Activated naive CD8-positive, alpha-beta T cell treated with anti-CD3 and anti-CD28 coated beads, Interleukin-2, amount 50 U/mL, for 16 hours (primary cell): ENCODE data around the gene HCN3.

Experiments used
- DNase-seq: peaks from one replicate; pipeline ENCODE4 v3.0.0-alpha.2; 2020; ENCODE audit warnings: low read depth, low spot score

HCN3 gene

DNA sequence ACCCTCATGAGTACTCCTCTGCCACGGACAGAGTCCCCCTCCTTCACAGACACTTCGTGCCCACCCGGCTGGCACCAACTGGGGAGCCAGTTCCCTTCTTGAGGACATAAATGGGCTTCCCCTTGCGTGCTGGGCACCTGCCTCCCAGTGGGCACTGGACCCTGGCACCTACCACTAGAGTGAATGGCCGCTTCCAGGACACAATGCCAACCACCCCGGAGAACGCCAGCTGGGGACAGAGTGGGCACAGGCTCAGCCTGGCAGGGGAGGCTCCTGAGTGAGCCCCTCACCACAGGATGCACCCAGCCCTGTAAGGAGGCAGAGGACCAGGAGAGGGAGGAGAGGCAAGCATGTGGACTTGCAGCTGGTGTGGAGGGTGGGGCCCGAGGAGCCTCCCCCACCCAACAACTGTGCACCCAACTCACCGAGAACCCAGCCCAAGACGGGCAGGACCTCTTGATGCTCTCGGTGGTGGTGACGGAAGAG lies 23.0 kb upstream of the HCN3 start:
- DNase-seq: no peak

DNA sequence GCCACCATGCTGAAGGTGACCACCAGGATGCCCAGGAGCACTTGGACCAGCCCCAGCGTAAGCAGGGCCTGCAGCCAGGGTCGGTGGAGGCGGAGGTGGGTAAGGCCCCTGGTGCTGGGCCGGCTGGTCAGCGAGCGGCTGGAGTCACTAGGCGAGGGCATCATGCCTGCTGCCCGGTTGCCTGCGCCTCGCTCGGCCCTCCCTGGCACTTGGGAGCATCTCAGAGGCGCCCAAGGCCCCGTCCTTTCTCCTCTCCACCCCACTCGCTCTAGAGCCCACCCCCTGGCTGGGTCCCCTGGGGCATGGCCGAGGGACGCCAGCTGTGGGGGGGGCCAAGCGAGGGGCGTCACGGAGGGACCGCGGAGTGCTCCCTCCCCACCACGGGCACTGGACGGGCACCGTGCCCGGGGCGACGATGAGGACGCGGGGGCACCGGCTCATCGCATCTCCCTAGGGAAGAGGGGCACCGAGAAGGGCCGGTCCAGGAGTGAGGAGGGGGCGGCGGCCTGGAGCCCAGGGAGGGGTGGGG lies 22.5 kb upstream of the HCN3 start:
- DNase-seq: no peak

DNA sequence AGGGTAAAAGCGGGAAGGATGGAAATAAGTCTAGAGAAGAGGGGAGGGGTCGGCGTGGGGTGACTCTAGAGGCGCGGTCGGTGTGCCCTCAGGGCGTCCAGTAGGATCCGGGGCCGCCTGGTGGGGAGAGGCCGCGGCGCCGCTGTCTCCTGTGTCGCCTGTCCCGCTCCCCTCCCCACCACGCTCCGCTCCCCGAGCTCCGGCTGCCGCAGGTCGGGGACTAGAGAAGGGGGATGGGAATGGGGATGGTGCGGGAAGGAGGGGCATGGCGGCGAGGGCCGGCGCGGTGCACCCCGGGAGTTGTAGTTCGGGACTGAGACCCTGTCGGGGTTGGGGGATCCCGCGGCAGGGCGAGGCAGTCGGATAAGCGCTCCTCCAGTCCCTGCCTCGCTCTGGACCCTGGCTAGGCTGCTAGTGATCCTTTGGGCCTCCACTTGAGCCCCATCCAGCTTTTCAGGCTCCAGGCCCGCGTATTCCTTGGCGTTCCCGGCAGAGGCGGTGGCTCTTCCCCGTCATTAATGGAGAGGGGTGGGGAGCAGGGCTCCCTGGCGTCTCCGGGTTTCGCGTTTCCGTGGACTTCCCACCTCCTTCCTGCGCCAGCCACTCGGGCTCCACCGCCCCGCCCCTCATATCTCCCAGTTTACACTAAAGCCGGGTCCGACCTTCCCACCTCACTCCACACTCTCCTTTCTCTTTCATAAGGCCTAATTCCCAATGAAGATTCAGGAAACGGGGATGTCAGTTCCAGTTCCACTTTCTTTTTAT lies 21.8 kb upstream of the HCN3 start, which contains the start of gene ENTREP3:
Gene ENTREP3, minus strand, starts transcription at position 241 of the 765 bp plus-strand sequence. CDS start 606 bp downstream, outside the sequence.
- peak; percentile 62 for DNase-seq

DNA sequence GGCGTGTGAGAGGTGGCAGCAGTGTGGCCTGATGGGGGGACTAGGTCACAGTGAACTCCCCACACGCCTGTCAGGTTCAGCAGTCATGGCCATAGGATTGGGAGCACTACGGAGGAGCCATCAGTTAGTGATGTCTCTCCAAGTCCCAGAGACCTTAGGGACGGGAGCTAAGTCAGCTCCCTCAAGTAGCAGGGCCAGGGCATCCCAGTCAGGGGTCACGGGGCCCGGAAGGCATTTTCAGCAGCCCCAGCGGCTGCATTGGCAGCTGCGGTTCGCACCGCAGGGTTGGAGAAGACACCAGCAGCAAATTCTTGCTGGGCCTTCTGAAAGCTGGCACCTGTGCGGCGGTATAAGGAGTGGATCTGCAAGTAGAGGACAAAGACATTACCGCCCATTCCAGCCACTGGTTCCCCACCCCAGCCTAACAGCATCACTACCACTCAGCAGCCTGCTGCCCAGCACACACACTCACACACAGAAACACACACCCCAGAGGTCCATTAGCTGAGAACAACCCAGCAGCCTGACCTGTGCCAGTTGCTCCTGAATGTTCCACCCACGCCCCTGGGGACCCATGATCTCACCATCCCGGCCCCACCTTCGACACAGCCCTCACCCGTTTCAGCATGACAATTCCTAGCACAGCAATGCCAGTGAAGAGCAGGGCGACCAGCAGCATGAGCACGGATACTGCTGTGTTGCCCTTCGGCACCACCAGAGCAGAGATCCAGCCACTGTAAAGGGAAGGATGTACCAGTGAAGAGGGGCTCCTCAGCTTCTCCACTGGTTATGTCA lies 21.0 kb upstream of the HCN3 start:
- no peak for DNase-seq

DNA sequence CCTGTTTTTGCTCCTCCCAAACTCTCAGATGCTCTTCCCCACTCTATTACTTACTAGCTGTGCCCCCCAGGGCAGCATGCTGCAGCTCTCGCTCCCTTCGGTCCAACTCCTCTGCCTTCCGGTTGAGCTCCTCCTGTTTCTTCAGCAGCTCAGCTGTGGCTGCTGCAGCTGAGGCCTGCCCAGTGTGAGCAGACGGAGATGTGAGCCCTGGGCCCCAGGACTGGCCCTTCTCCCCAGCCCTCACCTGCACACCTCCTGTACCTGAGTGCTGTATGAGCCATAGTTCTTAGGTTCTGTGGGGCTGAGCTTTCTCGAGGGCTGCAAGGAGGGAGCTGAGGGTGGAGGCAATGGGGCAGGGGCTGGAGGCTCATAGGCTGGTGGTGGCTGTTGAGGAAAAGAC lies 17.0 kb upstream of the HCN3 start:
- no peak for DNase-seq

DNA sequence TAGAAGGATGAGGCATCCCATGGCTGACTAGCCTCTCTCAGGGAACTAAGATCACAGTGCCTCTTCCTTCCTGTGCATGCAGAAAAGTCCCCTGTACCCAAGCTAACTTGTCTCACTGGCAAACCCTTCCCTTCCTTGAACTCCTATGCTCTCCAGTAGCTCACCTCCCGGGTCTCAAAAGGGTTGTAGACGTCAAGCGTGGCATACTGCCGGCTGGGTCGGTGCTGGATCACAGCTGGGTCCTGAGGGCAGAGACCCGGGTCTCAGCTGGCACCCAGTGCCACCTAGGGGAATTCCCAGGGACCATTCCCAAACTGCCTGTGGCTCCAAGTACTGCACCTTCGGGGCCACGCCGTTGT lies 15.8 kb upstream of the HCN3 start:
- DNase-seq: no peak

DNA sequence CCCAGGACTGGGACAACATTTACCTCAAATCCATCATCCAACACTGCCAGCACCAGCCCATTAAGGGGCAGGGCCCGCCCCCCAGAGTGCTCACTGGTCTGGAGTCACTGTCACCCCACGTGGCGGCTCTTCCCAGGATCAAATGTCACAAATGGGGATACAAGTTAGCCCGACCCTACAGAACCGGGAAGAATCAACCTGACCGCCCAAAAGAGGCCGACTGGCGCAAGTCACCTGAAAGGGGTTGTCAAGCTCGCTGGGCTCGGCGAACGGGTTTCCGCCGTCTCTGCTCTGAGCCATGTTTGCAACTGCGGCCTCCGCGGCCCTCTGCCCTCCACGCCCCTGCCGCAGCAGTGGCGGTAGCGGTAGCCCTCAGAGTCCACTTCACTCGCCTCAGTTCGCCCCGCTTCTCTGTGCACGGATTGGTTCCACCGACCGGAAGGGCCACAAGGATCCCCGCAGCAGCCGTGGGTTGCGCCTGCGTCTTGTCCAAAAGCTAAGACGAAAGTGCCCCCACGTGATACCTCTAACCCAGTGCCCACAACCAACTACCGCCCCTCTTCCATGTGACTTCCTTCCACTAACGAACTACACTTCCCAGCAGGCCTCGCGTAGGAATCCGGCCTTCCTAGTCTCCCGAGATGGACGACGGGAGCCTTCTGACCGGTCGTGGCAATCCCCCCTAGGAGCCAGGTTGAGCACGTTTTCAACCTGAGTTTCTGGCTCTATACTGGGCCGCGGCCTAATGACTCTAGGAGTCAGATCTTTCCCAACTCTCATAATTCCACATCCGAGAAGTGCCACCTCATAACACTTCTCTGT lies 15.2 kb upstream of the HCN3 start, which contains the start of gene SCAMP3:
Gene SCAMP3, minus strand, starts transcription at position 509 of the 822 bp plus-strand sequence. Its CDS starts 209 bp downstream, at position 300.
- DNase-seq: peak; percentile 72

DNA sequence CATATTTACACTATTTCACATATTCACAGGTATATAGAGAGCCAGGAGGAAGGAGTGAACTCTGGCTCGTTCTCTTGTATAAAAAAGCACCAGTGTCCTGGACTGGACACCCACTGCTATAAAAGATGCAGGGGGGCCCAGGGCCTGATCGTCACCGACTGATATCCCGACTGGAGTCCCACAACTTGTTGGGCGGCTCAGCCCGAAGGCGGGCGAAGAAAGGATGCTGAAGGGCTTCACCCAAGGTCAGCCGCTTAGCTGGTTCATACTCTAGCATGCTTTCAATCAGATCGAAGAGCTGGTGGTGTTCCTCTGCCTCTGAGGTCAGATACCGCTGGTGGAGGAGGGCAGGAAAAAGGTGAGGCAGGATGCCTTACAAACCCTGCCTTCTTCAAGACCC lies 14.2 kb upstream of the HCN3 start:
- DNase-seq: no peak

DNA sequence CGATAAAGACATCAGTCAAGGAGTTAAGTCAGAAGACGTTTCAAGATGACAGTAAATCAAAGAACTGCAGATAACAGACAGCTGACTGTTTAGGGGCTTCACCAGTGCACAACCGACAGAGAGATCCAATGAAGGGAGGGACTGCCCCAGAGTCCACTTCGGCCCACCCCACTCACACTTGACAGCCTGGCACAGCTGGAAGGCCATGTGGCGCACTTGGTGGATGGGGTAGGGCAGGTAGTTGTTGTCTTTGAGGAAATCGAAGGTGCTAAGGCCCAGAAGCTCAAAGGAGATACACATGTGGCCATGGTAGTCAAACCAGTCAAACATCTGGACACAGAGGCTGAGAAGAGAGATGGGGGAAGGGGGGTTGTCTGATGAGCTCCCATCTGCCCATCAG lies 10.7 kb upstream of the HCN3 start:
- DNase-seq: no peak

DNA sequence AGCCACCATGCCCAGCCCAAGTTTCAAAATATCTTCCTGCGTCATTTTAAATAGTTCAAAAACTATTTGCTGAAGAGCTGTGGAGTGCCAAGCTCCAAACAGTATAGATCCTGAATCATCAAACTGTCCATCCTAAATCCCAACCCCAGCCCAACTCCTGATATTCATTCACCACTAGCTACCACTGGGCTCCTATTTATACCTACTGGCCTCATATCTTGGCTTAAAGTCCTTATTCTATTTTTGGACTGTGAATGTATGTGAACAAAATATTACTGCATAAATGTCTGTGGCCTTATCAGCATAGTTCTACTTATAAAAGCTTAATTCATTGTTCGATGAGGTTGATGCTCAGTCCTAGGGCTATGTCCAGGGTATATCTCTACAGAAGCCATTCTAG lies 9.9 kb upstream of the HCN3 start:
- DNase-seq: no peak

DNA sequence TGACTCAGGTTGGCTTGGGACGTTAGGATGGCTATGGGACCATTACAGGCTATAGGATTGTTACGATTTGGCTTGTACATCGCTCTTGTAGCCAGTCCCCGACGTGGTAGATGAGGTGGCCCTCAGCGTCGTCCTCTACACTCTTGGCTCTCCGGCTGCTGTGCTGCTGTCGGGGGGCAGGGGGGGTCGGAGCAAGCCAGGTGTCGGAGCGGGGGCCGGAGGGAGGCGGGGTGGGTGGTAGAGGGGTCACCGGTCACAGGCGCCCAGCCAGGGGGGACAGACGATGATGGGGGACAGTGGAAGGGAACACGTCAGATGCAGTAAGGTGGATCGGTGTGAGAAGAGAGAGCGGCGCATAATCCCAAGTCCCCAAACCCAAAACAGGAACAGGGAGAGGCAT lies 8.6 kb upstream of the HCN3 start:
- no peak for DNase-seq

DNA sequence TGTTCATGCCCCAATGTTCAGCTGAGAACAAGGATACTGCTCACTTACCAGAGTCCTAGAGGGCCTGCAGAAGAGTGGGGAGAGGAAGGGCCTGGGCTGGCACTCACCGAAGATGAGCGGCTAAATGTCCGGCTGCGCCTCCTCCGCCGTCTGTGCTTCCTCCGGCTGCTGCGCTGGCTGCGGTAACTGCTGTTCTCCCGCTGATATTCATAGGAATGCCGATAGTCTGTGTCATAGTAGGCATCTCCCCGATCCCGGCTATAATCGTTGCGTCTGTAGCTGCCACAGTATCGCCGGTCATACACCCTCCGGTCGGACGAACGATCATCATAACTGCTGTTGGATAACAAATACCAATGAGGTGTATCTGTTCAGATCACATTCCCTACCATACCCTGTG lies 7.9 kb upstream of the HCN3 start:
- DNase-seq: no peak

DNA sequence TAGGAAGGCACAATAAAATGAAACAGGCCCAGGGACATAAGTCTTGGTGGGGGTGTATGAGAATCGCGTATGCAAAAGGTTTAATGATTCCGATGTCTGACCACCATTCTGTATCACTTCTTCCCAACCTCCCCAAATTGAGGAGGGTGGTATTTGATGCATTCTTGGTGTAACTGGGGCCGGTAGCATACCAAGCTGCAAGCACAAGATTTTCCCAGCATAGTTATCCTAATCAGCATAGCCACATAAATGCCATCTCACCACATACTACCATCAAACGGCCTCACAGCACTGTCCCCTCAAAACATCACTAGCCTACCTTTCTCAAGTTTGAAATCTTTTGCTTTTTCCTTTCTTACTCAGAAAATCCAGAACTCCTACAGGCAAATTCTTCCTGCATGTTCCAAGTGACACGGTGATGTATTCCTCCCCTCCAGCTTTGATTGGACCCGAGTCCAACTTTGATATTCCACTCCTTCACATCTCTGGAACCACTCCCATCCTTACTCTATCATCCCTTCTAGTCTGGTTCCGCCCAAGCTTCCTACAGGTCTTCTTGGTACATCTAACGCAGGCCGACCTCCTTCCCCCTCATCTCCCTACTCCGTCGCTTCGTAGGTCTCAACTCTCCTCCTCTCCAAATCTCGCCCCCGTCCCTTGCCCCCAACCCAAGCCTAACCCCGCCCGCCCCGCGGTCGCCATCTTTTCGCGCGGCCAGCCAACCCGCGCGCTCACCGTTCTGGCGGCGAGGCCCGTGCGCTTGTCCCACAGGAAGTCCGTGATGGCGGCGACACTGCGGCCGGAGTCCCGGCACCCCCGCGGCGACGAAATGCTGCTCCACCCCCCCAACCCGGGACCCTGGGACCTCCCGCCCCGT lies 4.6 kb upstream of the HCN3 start:
- no peak for DNase-seq

DNA sequence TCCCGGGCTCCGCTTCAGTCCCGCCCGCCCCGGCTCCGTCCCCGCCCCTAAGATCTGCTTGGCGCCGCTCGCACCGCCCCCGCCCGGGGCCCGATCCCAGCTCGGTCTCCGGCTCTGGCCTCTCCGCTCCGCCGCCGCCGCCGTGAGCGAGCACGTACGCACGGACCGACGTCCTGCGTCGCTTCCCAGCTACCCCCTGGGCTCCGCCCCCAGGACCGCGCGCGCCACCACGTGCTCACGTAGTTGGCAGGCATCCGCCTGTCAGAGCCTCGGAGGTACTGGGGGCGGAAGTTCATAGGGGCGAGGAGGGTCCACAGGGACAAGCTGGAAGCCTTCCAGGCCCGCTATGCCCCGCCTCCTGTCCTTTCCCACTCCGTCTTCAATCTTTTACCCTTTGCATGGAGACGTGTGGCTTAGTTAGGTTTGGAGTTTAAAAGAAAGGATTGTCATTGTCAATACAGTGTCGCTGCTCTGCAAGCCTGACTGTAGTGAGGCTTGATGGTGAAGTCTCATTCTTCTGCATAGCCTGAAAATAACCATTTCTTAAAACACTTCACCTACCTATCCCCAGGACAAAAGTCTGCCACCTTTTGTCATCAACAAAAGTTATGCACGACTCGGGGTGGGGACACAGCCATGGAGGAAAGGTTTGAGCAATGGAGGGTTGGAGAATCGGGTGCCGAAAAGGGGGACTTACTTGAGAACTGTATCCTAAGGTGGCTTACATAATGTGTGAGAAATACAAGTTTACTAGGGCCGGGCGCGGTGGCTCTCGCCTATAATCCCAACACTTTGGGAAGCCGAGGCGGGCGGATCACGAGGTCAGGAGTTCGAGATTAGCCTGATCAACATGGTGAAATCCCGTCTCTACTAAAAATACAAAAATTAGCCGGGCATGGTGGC lies 3.7 kb upstream of the HCN3 start, which contains the start of gene CLK2:
Gene CLK2, minus strand, starts transcription at position 162 of the 903 bp plus-strand sequence. CDS start 2,527 bp downstream, outside the sequence.
- DNase-seq: peak; percentile 95

DNA sequence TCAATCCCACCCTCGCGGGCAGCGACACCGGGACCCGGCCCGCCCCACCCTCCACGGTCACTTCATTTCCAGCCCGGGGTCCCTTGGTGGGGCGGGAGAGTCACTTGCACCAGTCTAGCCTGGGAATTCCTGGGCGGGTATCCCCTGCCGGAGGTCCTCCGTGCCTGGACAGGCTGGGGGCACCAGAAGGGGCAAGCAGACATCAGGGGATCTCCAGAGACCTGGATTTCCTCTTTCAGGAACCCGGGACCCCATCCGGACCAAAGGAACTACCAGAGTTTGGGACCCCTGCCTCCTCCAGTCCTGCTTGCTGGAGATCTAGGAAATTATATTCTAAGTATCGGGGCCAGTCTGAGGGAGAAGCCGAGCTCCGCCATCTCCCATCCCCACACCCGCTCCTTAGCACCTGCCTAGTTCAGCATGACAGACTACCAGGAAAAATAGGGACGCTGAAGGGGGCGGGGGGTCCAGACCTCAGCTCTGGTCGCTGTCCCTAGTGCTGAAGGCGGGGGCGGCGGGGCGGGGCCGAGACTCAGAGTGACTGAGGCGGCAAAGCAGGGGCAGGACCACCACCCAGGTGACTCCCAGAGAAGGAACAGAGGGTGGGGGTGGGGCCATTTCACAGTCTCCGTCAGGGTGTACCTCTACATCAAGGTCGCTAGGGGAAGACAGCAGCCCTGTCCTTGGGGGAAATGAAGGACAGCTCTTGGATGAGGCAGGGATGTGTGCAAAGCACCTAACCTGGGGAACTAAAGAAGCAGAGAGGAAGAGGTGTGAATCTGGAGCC lies 832 bp downstream of the HCN3 start:
- DNase-seq: peak; percentile 56

DNA sequence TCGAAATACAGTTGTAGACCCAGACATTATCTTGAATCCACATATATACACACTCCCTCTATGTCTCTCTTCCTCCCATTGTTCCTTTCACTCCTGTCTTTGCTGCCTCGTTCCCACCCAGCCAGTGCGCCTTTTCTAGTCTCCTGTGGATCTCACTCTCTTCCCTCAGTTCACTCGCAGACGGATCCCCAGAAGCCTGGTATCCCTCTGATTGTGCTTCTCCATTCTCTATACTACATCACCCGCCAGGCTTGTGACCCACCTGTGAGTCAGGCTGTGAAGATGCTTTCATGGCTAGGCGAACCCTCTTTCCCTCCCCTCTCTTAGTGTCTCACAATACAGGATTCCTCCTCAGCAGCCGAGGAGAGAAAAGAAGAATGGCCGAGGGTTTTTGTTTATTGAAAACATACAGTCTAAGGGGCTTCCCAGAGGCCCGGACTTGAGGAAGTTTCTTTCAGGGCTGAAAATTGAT lies 1.5 kb downstream of the HCN3 start:
- DNase-seq: no peak

DNA sequence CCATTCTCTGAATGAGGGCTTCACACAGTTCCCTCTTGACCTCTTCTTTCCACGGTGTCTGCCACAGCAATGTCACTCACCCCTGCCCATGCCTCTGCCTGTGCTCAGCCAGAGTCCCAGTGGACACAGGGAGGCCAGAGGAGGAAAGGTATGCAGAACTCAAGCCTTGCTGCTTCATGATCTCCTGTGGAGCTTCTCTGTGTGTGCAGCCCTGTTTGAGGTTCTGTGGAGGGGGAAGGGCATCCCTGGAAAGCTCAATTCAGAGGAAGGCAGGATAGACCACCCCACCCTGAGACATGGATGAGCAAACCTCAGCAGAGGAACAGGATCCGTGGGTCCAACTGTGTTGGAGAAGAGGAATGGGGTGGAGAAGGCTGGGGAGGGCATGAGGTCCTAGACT lies 2.0 kb downstream of the HCN3 start:
- no peak for DNase-seq

DNA sequence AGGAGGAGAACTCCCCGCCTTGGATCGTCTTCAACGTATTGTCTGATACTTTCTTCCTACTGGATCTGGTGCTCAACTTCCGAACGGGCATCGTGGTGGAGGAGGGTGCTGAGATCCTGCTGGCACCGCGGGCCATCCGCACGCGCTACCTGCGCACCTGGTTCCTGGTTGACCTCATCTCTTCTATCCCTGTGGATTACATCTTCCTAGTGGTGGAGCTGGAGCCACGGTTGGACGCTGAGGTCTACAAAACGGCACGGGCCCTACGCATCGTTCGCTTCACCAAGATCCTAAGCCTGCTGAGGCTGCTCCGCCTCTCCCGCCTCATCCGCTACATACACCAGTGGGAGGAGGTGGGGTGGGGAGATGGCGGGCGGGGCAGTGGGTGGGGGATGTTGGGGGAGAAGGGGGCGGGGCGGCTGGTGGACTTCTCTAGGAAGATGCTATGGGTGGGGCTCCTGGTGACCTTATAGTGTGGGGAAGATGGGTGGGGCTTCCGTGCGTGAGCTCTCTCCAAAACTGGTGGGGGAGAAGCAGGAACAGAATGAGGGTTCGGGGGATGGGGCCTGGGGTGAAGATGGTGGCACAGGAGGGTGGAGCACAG lies 5.3 kb downstream of the HCN3 start:
- no peak for DNase-seq
